Smooth muscle cell (in vitro differentiated cells): Measurements from ENCODE around the gene P2RY8. TPM values are rescaled to one million over a fixed set of nuclear protein-coding genes. Genes with fewer than 3 reads are reported as not detected.
"Not testable (repeated sequence)": the region's sequence is repeated elsewhere in the genome, so short reads cannot be mapped to it uniquely, and the experiment has no call there.

Experiments used
- DNase-seq: peaks from one replicate; lab custom pipeline; 2025; ENCODE audit not compliant: unreplicated experiment; lab: John Stamatoyannopoulos, UW
- H2AFZ ChIP-seq: fragments of 200-600 bp; sonication (generic); 2 replicates; pipeline ENCODE4 v1.6.0; 2016; ENCODE audit warnings: antibody characterized with exemption, low read depth, mild to moderate bottlenecking
- H3F3A ChIP-seq: fragments of 200-600 bp; sonication (generic); 2 replicates; pipeline ENCODE4 v1.6.0; 2017; ENCODE audit warnings: antibody characterized with exemption, low read depth
- H3K27ac ChIP-seq: fragments of 200-600 bp; sonication (generic); 2 replicates; pipeline ENCODE4 v1.5.1; 2016; ENCODE audit warnings: low read depth, mild to moderate bottlenecking
- H3K27me3 ChIP-seq: fragments of 200-600 bp; sonication (generic); 2 replicates; pipeline ENCODE4 v1.6.1; 2016; ENCODE audit warnings: low read depth, mild to moderate bottlenecking
- H3K36me3 ChIP-seq: fragments of 200-600 bp; sonication (generic); 2 replicates; pipeline ENCODE4 v1.5.1; 2016; ENCODE audit warnings: low read depth
- H3K4me1 ChIP-seq: fragments of 200-600 bp; sonication (generic); 2 replicates; pipeline ENCODE4 v1.5.1; 2016; ENCODE audit warnings: low read depth
- H3K4me2 ChIP-seq: fragments of 200-600 bp; sonication (generic); 2 replicates; pipeline ENCODE4 v1.6.0; 2016; ENCODE audit warnings: mild to moderate bottlenecking
- H3K4me3 ChIP-seq: fragments of 200-600 bp; sonication (generic); 2 replicates; pipeline ENCODE4 v1.5.1; 2016; ENCODE audit warnings: mild to moderate bottlenecking
- H3K79me2 ChIP-seq: fragments of 200-600 bp; sonication (generic); 2 replicates; pipeline ENCODE4 v1.6.0; 2016; ENCODE audit warnings: low read depth, mild to moderate bottlenecking
- H3K9ac ChIP-seq: fragments of 200-600 bp; sonication (generic); 2 replicates; pipeline ENCODE4 v1.6.0; 2016; ENCODE audit warnings: low read depth
- H3K9me3 ChIP-seq: fragments of 200-600 bp; sonication (generic); replicated peaks from 2 replicates; pipeline ENCODE4 v1.5.1; 2016; ENCODE audit warnings: low read depth
- H4K20me1 ChIP-seq: fragments of 200-600 bp; sonication (generic); 2 replicates; pipeline ENCODE4 v1.6.0; 2016; ENCODE audit warnings: low read depth
- WGBS: methylation state at CpG from one replicate; pipeline ENCODE4 v1.1.7; 2016; ENCODE audit warnings: low lambda C conversion rate; 5-methylcytosine and 5-hydroxymethylcytosine counted together
- polyA plus RNA-seq: library from polyadenylated mRNA; unstranded; fragments of >200 nt; fragmentation: Nextera tagmentation; extraction: Ambion mirVana; gene quantifications from 2 replicates; pipeline ENCODE4 v1.2.1, GENCODE V29; 2016
- total RNA-seq: library from RNA; depleted of rRNA; stranded (reverse); fragments of >200 nt; gene quantifications from 2 replicates; pipeline ENCODE4 v1.2.3, GENCODE V29; 2014
- TF ChIP-seq, protein P1 (sequence below): fragments of 200-600 bp; sonication (generic); IDR thresholded peaks from 2 replicates; pipeline ENCODE4 v1.5.1; 2017; ENCODE audit warnings: borderline replicate concordance, mild to moderate bottlenecking, antibody characterized with exemption; ENCODE audit not compliant: insufficient read depth, poor library complexity, severe bottlenecking

Gene P2RY8
- total and polyA plus RNA-seq, 2 experiments from 2014 or later: not detected

DNA sequence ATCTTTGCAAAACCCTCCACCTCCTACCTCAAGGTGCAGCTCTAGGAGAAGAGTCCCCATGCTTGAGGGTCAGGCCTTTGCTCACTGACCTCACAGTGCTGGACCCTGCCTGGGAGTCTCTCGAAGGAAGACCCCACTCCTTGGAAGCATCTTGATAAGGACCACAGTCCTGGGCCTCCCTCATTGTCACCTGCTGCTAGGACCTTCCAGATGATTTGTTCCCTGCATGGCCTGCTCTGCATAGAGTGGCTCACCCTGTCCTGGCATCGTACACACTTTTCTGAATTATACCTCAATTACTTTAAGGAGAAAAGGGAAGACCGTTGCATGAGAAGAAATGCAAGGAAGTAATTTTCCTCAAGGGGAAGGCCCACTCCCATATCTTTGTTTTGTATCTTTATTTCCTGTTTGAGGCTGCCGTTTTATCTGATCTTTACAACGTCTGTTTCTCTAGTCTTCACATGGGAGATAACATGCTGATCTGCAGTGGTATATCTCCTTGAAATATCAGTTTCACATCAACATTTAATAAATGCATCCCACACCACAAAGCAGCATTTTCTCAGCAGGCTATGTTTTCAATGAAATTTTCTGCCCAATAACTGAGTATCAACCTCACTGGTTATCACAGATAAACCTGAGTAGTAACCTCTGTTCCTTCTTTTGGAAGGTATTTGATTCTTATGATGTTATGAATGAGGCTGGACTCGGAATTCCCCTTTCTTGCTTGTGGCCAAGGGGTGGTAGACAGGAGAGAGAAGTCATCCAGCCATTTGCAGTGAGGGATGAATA is 39.4 kb upstream of the P2RY8 start:
- Histone ChIP-seq H3K27me3 (no peaks in the 10 kb centered on the region), H3K27ac (no peak overlapping the region), H3F3A (no peaks in the 10 kb centered on the region), H3K36me3 (no peaks in the 10 kb centered on the region), H3K4me2 (no peak overlapping the region), H4K20me1 (no peaks in the 10 kb centered on the region), H3K9me3 (no peaks in the 10 kb centered on the region), H3K79me2 (no peaks in the 10 kb centered on the region), H3K4me3 (no peak overlapping the region), H2AFZ (no peak overlapping the region), H3K9ac (no peak overlapping the region), H3K4me1 (no peaks in the 10 kb centered on the region)
- no peak for DNase-seq
- TF ChIP-seq, protein P1, sequence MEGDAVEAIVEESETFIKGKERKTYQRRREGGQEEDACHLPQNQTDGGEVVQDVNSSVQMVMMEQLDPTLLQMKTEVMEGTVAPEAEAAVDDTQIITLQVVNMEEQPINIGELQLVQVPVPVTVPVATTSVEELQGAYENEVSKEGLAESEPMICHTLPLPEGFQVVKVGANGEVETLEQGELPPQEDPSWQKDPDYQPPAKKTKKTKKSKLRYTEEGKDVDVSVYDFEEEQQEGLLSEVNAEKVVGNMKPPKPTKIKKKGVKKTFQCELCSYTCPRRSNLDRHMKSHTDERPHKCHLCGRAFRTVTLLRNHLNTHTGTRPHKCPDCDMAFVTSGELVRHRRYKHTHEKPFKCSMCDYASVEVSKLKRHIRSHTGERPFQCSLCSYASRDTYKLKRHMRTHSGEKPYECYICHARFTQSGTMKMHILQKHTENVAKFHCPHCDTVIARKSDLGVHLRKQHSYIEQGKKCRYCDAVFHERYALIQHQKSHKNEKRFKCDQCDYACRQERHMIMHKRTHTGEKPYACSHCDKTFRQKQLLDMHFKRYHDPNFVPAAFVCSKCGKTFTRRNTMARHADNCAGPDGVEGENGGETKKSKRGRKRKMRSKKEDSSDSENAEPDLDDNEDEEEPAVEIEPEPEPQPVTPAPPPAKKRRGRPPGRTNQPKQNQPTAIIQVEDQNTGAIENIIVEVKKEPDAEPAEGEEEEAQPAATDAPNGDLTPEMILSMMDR: no peak
- WGBS: 75% methylated on average over 6 of the region's 6 CpGs

DNA sequence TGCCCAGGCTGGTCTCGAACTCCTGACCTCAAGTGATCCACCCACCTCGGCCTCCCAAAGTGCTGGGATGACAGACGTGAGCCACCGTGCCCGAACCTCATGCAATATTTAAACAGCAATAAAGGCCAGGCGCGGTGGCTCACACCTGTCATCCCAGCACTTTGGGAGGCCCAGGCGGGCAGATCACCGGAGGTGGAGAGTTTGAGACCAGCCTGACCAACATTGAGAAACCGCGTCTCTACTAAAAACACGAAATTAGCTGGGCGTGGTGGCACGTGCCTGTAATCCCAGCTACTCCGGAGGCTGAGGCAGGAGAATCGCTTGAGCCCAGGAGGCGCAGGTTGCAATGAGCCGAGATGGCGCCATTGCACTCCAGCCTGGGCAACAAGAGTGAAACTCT is 37.2 kb upstream of the P2RY8 start:
- H4K20me1 ChIP-seq, H2AFZ ChIP-seq, H3F3A ChIP-seq, H3K9ac ChIP-seq, H3K27me3 ChIP-seq, H3K27ac ChIP-seq, DNase-seq, H3K4me1 ChIP-seq, H3K36me3 ChIP-seq, H3K9me3 ChIP-seq, H3K79me2 ChIP-seq, H3K4me3 ChIP-seq, H3K4me2 ChIP-seq: not testable (repeated sequence)
- 92% methylated on average over 19 of the region's 19 CpGs for WGBS

DNA sequence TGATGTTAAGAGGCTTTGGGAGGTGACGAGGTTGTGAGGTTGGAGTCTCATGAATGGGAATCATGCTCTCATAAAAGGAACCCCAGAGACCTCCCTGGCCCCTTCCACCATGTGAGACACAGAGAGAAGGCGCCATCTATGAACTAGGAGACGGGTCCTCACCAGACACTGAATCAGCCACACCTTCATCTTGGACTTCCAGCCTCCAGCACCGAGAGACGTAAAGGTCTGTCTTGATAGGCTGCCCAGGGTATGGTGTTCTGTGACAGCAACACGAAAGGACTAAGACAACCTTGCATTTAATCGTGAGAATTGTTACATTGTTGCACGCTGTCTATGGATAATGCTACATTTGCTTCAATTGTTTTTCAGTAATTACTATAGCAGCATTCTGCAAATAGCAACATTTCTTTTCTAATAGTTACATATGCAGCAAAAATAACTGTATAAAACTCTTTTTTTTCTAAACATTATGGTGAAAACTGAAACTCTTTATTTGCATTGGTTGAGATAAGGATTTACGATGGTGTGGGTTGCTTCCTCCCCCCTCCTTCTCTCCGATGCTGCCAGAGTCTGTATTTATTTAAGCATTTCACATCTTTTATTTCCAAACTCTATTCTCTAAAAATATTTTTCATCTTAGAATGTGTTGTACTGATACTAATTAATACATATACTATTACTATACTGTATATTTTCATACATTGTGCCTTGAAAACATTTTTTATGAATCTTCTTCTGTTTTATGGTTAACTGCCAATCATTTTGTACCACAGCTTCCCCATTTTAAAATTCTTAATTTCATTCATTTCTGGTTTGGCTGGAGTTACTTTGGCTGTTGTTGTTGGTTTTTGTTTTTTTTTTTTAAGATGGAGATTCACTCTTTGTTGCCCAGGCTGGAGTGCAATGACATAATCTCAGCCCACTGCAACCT is 28.0 kb upstream of the P2RY8 start:
- Histone ChIP-seq H3K27me3 (no peaks in the 10 kb centered on the region), H3K4me3 (no peak overlapping the region), H3K36me3 (no peaks in the 10 kb centered on the region), H3K9me3 (no peaks in the 10 kb centered on the region), H3K9ac (no peak overlapping the region), H3F3A (no peaks in the 10 kb centered on the region), H4K20me1 (no peaks in the 10 kb centered on the region), H3K27ac (no peak overlapping the region), H3K4me2 (no peak overlapping the region), H2AFZ (no peak overlapping the region), H3K79me2 (no peaks in the 10 kb centered on the region), H3K4me1 (no peaks in the 10 kb centered on the region)
- no peak for DNase-seq
- TF ChIP-seq, protein P1: no peak
- WGBS: 73% methylated on average over 10 of the region's 10 CpGs

DNA sequence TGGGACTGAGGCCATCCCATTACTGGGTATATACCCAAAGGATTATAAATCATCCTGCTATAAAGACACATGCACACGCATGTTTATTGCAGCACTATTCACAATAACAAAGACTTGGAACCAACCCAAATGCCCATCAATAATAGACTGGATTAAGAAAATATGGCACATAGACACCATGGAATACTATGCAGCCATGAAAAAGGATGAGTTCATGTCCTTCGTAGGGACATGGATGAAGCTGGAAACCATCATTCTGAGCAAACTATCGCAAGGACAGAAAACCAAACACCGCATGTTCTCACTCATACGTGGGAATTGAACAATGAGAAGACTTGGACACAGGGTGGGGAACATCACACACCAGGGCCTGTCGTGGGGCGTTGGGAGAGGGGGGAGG is 27.1 kb upstream of the P2RY8 start:
- H3K4me2 ChIP-seq, H3K79me2 ChIP-seq, H3K4me1 ChIP-seq, DNase-seq, H3F3A ChIP-seq, H3K4me3 ChIP-seq, H3K9ac ChIP-seq, H3K9me3 ChIP-seq, H4K20me1 ChIP-seq, H3K36me3 ChIP-seq, H3K27ac ChIP-seq, H3K27me3 ChIP-seq, H2AFZ ChIP-seq: not testable (repeated sequence)
- 93% methylated on average over 7 of the region's 7 CpGs for WGBS
